Breast epithelium (tissue), 4 donors: ENCODE measurements around the gene SIK2. TPM values are rescaled to one million over a fixed set of nuclear protein-coding genes. Genes with fewer than 3 reads are reported as not detected.

Experiments
- DNase-seq, 2 donors: peaks; one replicate each; pipeline ENCODE4 v3.0.0-alpha.2; 2019; ENCODE audit warnings: low spot score in 2 of 2
- H3K27ac ChIP-seq, 2 donors: fragments of 200-600 bp; sonication (generic) in 1 of 2; one replicate each; pipeline ENCODE4 v1.5.1; 2016 to 2019; ENCODE audit warnings: mild to moderate bottlenecking in 1 of 2
- H3K27me3 ChIP-seq, 2 donors: fragments of 200-600 bp; sonication (generic) in 1 of 2; one replicate each; pipeline versions ENCODE4 v1.5.1 to v1.6.0; 2017 to 2019; ENCODE audit warnings: control low read depth in 1 of 2, mild to moderate bottlenecking in 1 of 2
- H3K36me3 ChIP-seq: fragments of 200-600 bp; one replicate; pipeline ENCODE4 v1.5.1; 2019
- H3K4me1 ChIP-seq, 2 donors: fragments of 200-600 bp; sonication (generic); one replicate each; pipeline ENCODE4 v1.5.1; 2016 to 2019; ENCODE audit warnings: control low read depth in 1 of 2
- H3K4me3 ChIP-seq, 3 donors: fragments of 200-600 bp; sonication (generic); 1 replicate in 2 of 3; 2 replicates in 1 of 3; pipeline ENCODE4 v1.5.1; 2016 to 2019; ENCODE audit warnings: mild to moderate bottlenecking in 3 of 3, moderate library complexity in 2 of 3
- H3K9me3 ChIP-seq, 2 donors: fragments of 200-600 bp; sonication (generic) in 1 of 2; one replicate each; pipeline ENCODE4 v1.5.1; 2016 to 2019; ENCODE audit warnings: control low read depth in 1 of 2
- POLR2A ChIP-seq: fragments of 450-650 bp; IDR thresholded peaks from one replicate; pipeline ENCODE4 v1.6.1; 2016; ENCODE audit warnings: antibody characterized with exemption, mild to moderate bottlenecking, moderate library complexity
- POLR2AphosphoS5 ChIP-seq, 3 donors: sonication (generic); formaldehyde crosslinking; IDR thresholded peaks; one replicate each; pipeline ENCODE4 v1.6.1; 2017; ENCODE audit warnings: antibody characterized with exemption in 3 of 3
- intact Hi-C: fragments of 100-400 bp; cut with DNase I; formaldehyde crosslinking; loops from one replicate; pipeline ENCODE4 v1.15.1; 2023; ENCODE audit warnings: low total_unique reads
- total RNA-seq, 3 donors: library from RNA; depleted of rRNA; stranded (reverse); fragments of >200 nt; gene quantifications; one replicate each; pipeline ENCODE4 v1.1.0, GENCODE V29; 2016
- TF ChIP-seq, protein P1 (sequence below), 3 donors: fragments of 450-650 bp; IDR thresholded peaks; one replicate each; pipeline ENCODE4 v1.5.1; 2016 to 2017; ENCODE audit warnings: antibody characterized with exemption in 3 of 3, mild to moderate bottlenecking in 3 of 3, moderate library complexity in 3 of 3

Gene SIK2
- total RNA-seq, 3 donors from 2014 or later: 19.0 to 56.6 (median 30.7) TPM

DNA sequence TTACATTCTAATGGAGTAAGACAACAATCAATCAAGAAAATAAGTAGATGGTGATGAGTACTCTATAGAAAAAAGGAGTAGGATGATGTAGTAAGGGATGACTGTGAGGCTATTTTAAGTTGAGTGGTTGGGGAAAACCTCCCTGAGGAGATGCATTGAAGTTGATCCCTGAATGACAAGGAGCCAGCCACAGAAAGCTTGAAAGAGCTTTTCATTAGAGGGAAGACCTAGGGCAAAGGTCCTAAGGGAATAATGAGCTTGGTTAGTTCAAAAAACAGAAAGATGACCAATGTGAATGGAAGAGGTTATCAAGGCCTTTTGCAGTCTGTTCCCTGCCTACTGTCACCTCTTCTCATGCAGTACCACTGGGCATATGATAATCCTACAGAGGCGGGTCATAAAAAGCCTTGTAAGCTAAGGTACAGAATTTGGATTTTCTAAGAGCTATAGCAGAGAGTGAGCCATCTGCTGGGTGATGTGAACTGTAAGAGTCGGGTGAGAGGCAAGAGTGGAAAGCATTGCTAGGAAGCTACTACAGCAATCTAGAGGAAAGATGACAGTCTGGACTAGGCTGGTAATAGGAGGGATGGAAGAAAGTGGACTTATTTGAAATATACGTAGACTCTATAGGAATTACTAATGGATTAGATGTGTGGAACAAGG is 160.9 kb downstream of the SIK2 start:
- Histone ChIP-seq H3K36me3 (peaks cover 9% of the 10 kb centered on the region), H3K27me3 (no peaks in the 10 kb centered on the region), H3K4me3 (no peak overlapping the region), H3K9me3 (no peaks in the 10 kb centered on the region), H3K4me1 (no peaks in the 10 kb centered on the region), H3K27ac (no peak overlapping the region)
- no peak for DNase-seq
- intact Hi-C loops: no loop called here
- no peak for TF ChIP-seq POLR2A
- no peak for TF ChIP-seq POLR2AphosphoS5 (IDR thresholded peaks at IDR 0.05)
- TF ChIP-seq, protein P1, sequence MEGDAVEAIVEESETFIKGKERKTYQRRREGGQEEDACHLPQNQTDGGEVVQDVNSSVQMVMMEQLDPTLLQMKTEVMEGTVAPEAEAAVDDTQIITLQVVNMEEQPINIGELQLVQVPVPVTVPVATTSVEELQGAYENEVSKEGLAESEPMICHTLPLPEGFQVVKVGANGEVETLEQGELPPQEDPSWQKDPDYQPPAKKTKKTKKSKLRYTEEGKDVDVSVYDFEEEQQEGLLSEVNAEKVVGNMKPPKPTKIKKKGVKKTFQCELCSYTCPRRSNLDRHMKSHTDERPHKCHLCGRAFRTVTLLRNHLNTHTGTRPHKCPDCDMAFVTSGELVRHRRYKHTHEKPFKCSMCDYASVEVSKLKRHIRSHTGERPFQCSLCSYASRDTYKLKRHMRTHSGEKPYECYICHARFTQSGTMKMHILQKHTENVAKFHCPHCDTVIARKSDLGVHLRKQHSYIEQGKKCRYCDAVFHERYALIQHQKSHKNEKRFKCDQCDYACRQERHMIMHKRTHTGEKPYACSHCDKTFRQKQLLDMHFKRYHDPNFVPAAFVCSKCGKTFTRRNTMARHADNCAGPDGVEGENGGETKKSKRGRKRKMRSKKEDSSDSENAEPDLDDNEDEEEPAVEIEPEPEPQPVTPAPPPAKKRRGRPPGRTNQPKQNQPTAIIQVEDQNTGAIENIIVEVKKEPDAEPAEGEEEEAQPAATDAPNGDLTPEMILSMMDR (IDR thresholded peaks at IDR 0.05): no peak

- no peaks in the 10 kb centered on the region for H3K27me3 ChIP-seq
- H3K27ac ChIP-seq: no peak overlapping the region
- H3K36me3 ChIP-seq: no peaks in the 10 kb centered on the region
- peak overlapping the region in 2 of 3 donors; percentile 90 to 98 for H3K4me3 ChIP-seq
- TF ChIP-seq POLR2AphosphoS5 (IDR thresholded peaks at IDR 0.05) (no peak), POLR2A (no peak)
- TF ChIP-seq, protein P1 (IDR thresholded peaks at IDR 0.05): no peak
- intact Hi-C loops: no loop called here
- H3K9me3 ChIP-seq: no peaks in the 10 kb centered on the region
- no peaks in the 10 kb centered on the region for H3K4me1 ChIP-seq
- no peak for DNase-seq
Measured at GRCh38 chr11:111764621-111765020, 162.4 kb downstream of the SIK2 start.

DNA sequence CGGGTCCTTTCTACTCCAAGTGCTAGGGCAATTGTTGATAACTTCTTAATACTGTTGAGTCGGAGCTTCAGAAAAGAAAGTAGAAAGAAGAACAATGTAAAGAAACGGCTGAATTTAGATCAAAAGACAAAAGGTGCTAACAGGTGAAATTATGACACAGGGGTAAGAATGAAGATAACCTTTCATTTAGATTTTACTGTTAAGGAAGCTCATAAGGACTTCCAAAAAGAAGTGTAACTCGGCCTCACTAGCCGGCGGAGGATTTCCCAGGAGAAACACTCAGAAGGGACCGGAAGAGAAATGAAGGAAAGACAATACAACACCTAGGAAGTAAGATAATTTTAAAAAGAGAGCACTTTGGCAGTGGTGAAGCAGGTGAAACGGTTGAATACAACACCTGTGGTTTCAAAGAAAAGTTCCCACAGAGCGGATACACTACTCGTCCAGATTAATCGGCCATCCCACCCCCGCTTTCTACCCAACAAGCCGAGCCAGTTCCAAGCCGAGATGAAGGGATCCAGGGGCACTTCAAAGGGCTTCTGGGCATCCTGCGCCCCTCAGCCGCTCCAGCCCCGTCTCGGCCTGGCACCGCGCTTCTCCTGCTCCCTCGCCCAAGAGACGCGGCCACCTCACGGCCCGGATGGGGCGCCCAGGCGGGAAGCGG is 163.2 kb downstream of the SIK2 start:
- peak overlapping the region; percentile 87 to 96 for H3K27ac ChIP-seq
- no peaks in the 10 kb centered on the region for H3K36me3 ChIP-seq
- no peaks in the 10 kb centered on the region for H3K4me1 ChIP-seq
- TF ChIP-seq POLR2AphosphoS5 (IDR thresholded peaks at IDR 0.05): no peak
- TF ChIP-seq, protein P1 (IDR thresholded peaks at IDR 0.05): no peak
- TF ChIP-seq POLR2A: no peak
- H3K4me3 ChIP-seq: peak overlapping the region; percentile 90 to 98 (median 93)
- H3K27me3 ChIP-seq: no peaks in the 10 kb centered on the region
- intact Hi-C loops: no loop called here
- H3K9me3 ChIP-seq: no peaks in the 10 kb centered on the region
- DNase-seq: no peak

- DNase-seq: peak; percentile 62 to 70
- peak within 1 kb of the TSS; percentile 90 to 98 (median 93) for H3K4me3 ChIP-seq
- H3K9me3 ChIP-seq: no peaks in the 10 kb centered on the region
- H3K4me1 ChIP-seq: no peaks in the 10 kb centered on the region
- no peaks in the 10 kb centered on the region for H3K36me3 ChIP-seq
- peak; percentile 39 for TF ChIP-seq POLR2A
- TF ChIP-seq POLR2AphosphoS5 (IDR thresholded peaks at IDR 0.05): peak in 2 of 3 donors; percentile 63 to 65
- TF ChIP-seq, protein P1 (IDR thresholded peaks at IDR 0.05): no peak
- intact Hi-C loops: no loop called here
- peak within 1 kb of the TSS; percentile 87 to 96 for H3K27ac ChIP-seq
- H3K27me3 ChIP-seq: no peaks in the 10 kb centered on the region
Measured at GRCh38 chr11:111765984-111766833, 164.0 kb downstream of the SIK2 start, which contains the start of gene PPP2R1B. Gene PPP2R1B (minus strand): TSS chr11:111766389. CDS start chr11:111766361, 28 bp downstream.
